Measurements from ENCODE around the gene HPCAL1. TPM values are rescaled to one million over a fixed set of nuclear protein-coding genes. Genes with fewer than 3 reads are reported as not detected.

HPCAL1 gene
- total RNA-seq, 3 donors from 2014 or later (not counting 1 experiment from before 2014, with no cell fraction given) = 31.1 to 45.2 (median 39.8) TPM

DNA sequence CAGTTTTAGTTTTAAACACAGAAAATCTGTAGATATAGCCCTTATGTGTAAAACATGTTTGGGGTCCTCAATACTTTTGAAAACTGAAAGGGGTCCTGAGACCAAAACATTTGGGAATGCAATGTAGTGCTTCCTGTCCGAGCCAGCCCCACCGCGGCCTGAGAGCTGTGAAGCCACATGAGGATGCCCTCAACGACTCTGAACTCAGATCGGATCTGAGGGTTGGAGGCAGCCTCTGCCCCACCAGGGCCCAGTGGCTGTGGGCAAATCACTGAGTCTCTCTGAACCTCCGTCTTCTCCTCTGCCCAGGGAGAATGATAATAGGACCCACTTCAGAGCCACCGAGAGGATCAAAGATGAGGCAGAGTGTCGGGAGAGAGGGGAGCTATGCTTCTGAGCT lies 33.4 kb upstream of the HPCAL1 start:
- H3K27me3 Mint-ChIP-seq (ENCODE audit: low read depth in 2 of 2) = peaks cover 0 to 3% of the 10 kb centered on the region in 2 donors
- intact Hi-C loops (cut with micrococcal nuclease) = no loop called here
- 78% methylated on average over 8 of the region's 8 CpGs for WGBS (ENCODE audit: insufficient coverage)
- ATAC-seq (no peak), DNase-seq (no peak)
- no peak overlapping the region for H3K4me3 Mint-ChIP-seq
- peaks cover 10% of the 10 kb centered on the region for H3K4me1 ChIP-seq (ENCODE audit: control insufficient read depth, insufficient read depth, low read length)
- H3K36me3 Mint-ChIP-seq = no peaks in the 10 kb centered on the region
- no peaks in the 10 kb centered on the region for H3K4me1 Mint-ChIP-seq
- H3K9me3 ChIP-seq (ENCODE audit: control insufficient read depth, insufficient read depth, low read length) = no peaks in the 10 kb centered on the region
- H3K27ac ChIP-seq (ENCODE audit: low read length) = no peak overlapping the region
- no peaks in the 10 kb centered on the region for H3K9me3 Mint-ChIP-seq
- H3K36me3 ChIP-seq (ENCODE audit: control insufficient read depth, insufficient read depth, low read length) = no peaks in the 10 kb centered on the region
- H3K4me3 ChIP-seq (ENCODE audit: low read length) = no peak overlapping the region
- H3K27ac Mint-ChIP-seq = no peak overlapping the region
- TF ChIP-seq, protein P1, sequence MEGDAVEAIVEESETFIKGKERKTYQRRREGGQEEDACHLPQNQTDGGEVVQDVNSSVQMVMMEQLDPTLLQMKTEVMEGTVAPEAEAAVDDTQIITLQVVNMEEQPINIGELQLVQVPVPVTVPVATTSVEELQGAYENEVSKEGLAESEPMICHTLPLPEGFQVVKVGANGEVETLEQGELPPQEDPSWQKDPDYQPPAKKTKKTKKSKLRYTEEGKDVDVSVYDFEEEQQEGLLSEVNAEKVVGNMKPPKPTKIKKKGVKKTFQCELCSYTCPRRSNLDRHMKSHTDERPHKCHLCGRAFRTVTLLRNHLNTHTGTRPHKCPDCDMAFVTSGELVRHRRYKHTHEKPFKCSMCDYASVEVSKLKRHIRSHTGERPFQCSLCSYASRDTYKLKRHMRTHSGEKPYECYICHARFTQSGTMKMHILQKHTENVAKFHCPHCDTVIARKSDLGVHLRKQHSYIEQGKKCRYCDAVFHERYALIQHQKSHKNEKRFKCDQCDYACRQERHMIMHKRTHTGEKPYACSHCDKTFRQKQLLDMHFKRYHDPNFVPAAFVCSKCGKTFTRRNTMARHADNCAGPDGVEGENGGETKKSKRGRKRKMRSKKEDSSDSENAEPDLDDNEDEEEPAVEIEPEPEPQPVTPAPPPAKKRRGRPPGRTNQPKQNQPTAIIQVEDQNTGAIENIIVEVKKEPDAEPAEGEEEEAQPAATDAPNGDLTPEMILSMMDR (IDR thresholded peaks at IDR 0.05) = no peak
- H3K27me3 ChIP-seq (ENCODE audit: control insufficient read depth, insufficient read depth, low read length) = no peaks in the 10 kb centered on the region

GRCh38 chr2:10269711-10270610 lies 32.7 kb upstream of the HPCAL1 start:
- H3K36me3 Mint-ChIP-seq = no peaks in the 10 kb centered on the region
- ATAC-seq = no peak
- Histone ChIP-seq H3K9me3 (ENCODE audit: control insufficient read depth, insufficient read depth, low read length) (no peaks in the 10 kb centered on the region), H3K4me1 (ENCODE audit: control insufficient read depth, insufficient read depth, low read length) (peaks cover 10% of the 10 kb centered on the region), H3K27me3 (ENCODE audit: control insufficient read depth, insufficient read depth, low read length) (no peaks in the 10 kb centered on the region), H3K27ac (ENCODE audit: low read length) (no peak overlapping the region), H3K4me3 (ENCODE audit: low read length) (no peak overlapping the region), H3K36me3 (ENCODE audit: control insufficient read depth, insufficient read depth, low read length) (no peaks in the 10 kb centered on the region)
- no peak overlapping the region for H3K27ac Mint-ChIP-seq
- peaks cover 0 to 2% of the 10 kb centered on the region in 2 donors for H3K27me3 Mint-ChIP-seq (ENCODE audit: low read depth in 2 of 2)
- H3K9me3 Mint-ChIP-seq = no peaks in the 10 kb centered on the region
- 79% methylated on average over 14 of the region's 15 CpGs for WGBS (ENCODE audit: insufficient coverage)
- no peaks in the 10 kb centered on the region for H3K4me1 Mint-ChIP-seq
- TF ChIP-seq, protein P1 (IDR thresholded peaks at IDR 0.05) = no peak
- intact Hi-C loops (cut with micrococcal nuclease) = no loop called here
- DNase-seq = no peak
- H3K4me3 Mint-ChIP-seq = no peak overlapping the region

DNA sequence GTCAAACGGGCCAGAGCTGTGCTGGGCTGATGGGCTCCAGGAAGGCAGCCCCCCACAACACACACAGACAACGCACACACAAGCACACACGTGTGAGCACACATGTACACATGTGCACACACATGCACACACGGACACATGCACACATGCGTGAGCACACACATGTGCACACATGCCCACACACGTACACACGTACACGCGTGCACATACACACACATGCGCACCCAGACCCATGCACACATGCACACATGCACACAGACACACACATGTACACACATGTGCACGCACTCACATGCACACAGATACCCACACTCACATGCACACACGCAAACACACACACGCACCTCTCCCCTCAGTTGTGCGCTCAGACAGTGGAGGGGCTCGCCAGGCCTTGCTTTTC lies 31.2 kb upstream of the HPCAL1 start:
- TF ChIP-seq, protein P1 (IDR thresholded peaks at IDR 0.05) = no peak
- H3K9me3 ChIP-seq (ENCODE audit: control insufficient read depth, insufficient read depth, low read length) = no peaks in the 10 kb centered on the region
- ATAC-seq (no peak), DNase-seq (no peak)
- H3K4me1 Mint-ChIP-seq = no peaks in the 10 kb centered on the region
- no peaks in the 10 kb centered on the region for H3K9me3 Mint-ChIP-seq
- no peak overlapping the region for H3K4me3 Mint-ChIP-seq
- WGBS (ENCODE audit: insufficient coverage) = 86% methylated on average over 15 of the region's 15 CpGs
- H3K36me3 ChIP-seq (ENCODE audit: control insufficient read depth, insufficient read depth, low read length) = no peaks in the 10 kb centered on the region
- H3K27me3 Mint-ChIP-seq (ENCODE audit: low read depth in 2 of 2) = no peaks in the 10 kb centered on the region
- no peak overlapping the region for H3K27ac Mint-ChIP-seq
- H3K4me1 ChIP-seq (ENCODE audit: control insufficient read depth, insufficient read depth, low read length) = peaks cover 14% of the 10 kb centered on the region
- no peaks in the 10 kb centered on the region for H3K36me3 Mint-ChIP-seq
- H3K27ac ChIP-seq (ENCODE audit: low read length) = no peak overlapping the region
- intact Hi-C loops (cut with micrococcal nuclease) = no loop called here
- no peaks in the 10 kb centered on the region for H3K27me3 ChIP-seq (ENCODE audit: control insufficient read depth, insufficient read depth, low read length)
- no peak overlapping the region for H3K4me3 ChIP-seq (ENCODE audit: low read length)
